ENCODE measurements around the gene POSTN. TPM values are rescaled to one million over a fixed set of nuclear protein-coding genes. Genes with fewer than 3 reads are reported as not detected.

Gene POSTN
- total RNA-seq (2021; fragmentation: NEBNext Ultra II Directional; extraction: Animal tissue kit (Norgen Biotek cat#: 25700)) (0.74 and 0.99 TPM in 2 replicates), polyA plus RNA-seq (2011; rRNA removed) (0.16 and 0.30 TPM in 2 replicates), polyA minus RNA-seq (2011; rRNA and poly(A)+ RNA removed) (0.95 and 1.4 TPM in 2 replicates)
- 0.41 TPM for polyA plus RNA-seq (2011; cell fraction: cytosol; rRNA removed)
- polyA plus RNA-seq (2011; cell fraction: nucleus; rRNA removed): 0.24 TPM
- polyA plus RNA-seq (2012, experiment 1 of 2): 0.42 to 1.7 TPM (median 0.82 TPM) in 4 replicates
- polyA plus RNA-seq (2012, experiment 2 of 2): 0.17 TPM
- 4.6 TPM for polyA plus RNA-seq (2013, experiment 1 of 2)
- polyA plus RNA-seq (2013, experiment 2 of 2): 4.3 TPM
- polyA minus RNA-seq (2011; cell fraction: cytosol; rRNA and poly(A)+ RNA removed): 0.44 TPM
- polyA minus RNA-seq (2011; cell fraction: nucleus; rRNA and poly(A)+ RNA removed): 0.90 TPM
- long read RNA-seq, experiment 1: 0 reads
- long read RNA-seq, experiment 2: 0 reads

GRCh38 chr13:37598597-37598996, at the start of gene POSTN:
POSTN (minus strand) TSS chr13:37598768; CDS start chr13:37598726, 42 bp downstream.
- no peak within 1 kb of the TSS for H2BK15ac ChIP-seq (ENCODE audit: low read length)
- no peaks in the 10 kb centered on the region for H3K79me2 ChIP-seq (ENCODE audit: control insufficient read depth in 1 of 2, insufficient read depth in 2 of 2, low read length in 2 of 2)
- H3K9me3 ChIP-seq (ENCODE audit: insufficient read depth in 2 of 2, low read depth in 1 of 2, low read length in 1 of 2): no peaks in the 10 kb centered on the region
- peak; percentile 42 for FAIRE-seq
- ChIA-PET POLR2A (ENCODE audit: partially characterized antibody) (no interaction called here), CTCF (ENCODE audit: partially characterized antibody) (interaction anchor here (1.7 kb wide), 1 partner anchor 92 kb away, joined by 4 read pairs; no protein-coding TSS in a partner anchor)
- H4K5ac ChIP-seq (ENCODE audit: insufficient read length, low read depth, low read length): no peak within 1 kb of the TSS
- H3K23me2 ChIP-seq (ENCODE audit: low read depth, low read length): no peaks in the 10 kb centered on the region
- no peak within 1 kb of the TSS for H3K23ac ChIP-seq (ENCODE audit: insufficient read length)
- H2AFZ ChIP-seq (ENCODE audit: low read length): peak within 1 kb of the TSS; percentile 77; the same call in 1 of the 2 replicates
- no peak within 1 kb of the TSS for H4K91ac ChIP-seq (replicated peaks; ENCODE audit: insufficient read length, low read length)
- no peak within 1 kb of the TSS for H3K18ac ChIP-seq (ENCODE audit: extremely low read depth, low read length)
- H2BK5ac ChIP-seq (ENCODE audit: low read depth, low read length): no peak within 1 kb of the TSS
- no peaks in the 10 kb centered on the region for H3K79me1 ChIP-seq (ENCODE audit: low read depth, low read length)
- no peak within 1 kb of the TSS for H3K9ac ChIP-seq (replicated peaks in 1 of 4; ENCODE audit: extremely low read depth in 1 of 4, low read depth in 3 of 4, low read length in 3 of 4)
- H2BK20ac ChIP-seq (ENCODE audit: low read length): no peak within 1 kb of the TSS
- no peaks in the 10 kb centered on the region for H3K27me3 ChIP-seq (replicated peaks in 1 of 4; ENCODE audit: control insufficient read depth in 3 of 4, extremely low read depth in 1 of 4, insufficient read depth in 3 of 4, low read length in 3 of 4)
- TF ChIP-seq SIX5 (IDR thresholded peaks at IDR 0.05; ENCODE audit: low read depth, low read length): no peak
- no peak for TF ChIP-seq CBX5 (IDR thresholded peaks at IDR 0.05; ENCODE audit: low read depth, low read length)
- no peak for TF ChIP-seq SP4 (IDR thresholded peaks at IDR 0.05; ENCODE audit: low read length)
- no peak for TF ChIP-seq GTF2F1 (IDR thresholded peaks at IDR 0.05; ENCODE audit: borderline replicate concordance, low read depth, low read length)
- no peak for TF ChIP-seq BCL11A (IDR thresholded peaks at IDR 0.05; ENCODE audit: low read depth in 2 of 2, low read length in 2 of 2)
- H3K27ac ChIP-seq (ENCODE audit: low read depth, low read length): no peak within 1 kb of the TSS
- H3K4ac ChIP-seq (replicated peaks; ENCODE audit: insufficient read length, low read depth, low read length): no peak within 1 kb of the TSS
- H3K4me3 ChIP-seq (ENCODE audit: extremely low read depth in 1 of 4, insufficient read depth in 2 of 4, low read depth in 3 of 4, low read length in 4 of 4): no peak within 1 kb of the TSS; a peak in 1 of 8 replicates
- no peak within 1 kb of the TSS for H3K14ac ChIP-seq (ENCODE audit: insufficient read length)
- WGBS, 2 experiments (ENCODE audit: extremely low coverage in 1 of 2, insufficient coverage in 1 of 2, insufficient read length in 1 of 2, insufficient replicate concordance in 2 of 2, low coverage in 1 of 2, low lambda C conversion rate in 2 of 2, missing lambda C conversion rate in 1 of 2): 60% methylated on average over 6 of the region's 6 CpGs; no CpG with 5 or more reads in 1 of the 2 experiments
- peaks cover 0 to 10% (median 1%) of the 10 kb centered on the region in 4 experiments; a peak in 2 of 7 replicates for H3K4me1 ChIP-seq (replicated peaks in 1 of 4; ENCODE audit: control insufficient read depth in 3 of 4, insufficient read depth in 4 of 4, low read length in 3 of 4)
- H3K56ac ChIP-seq (replicated peaks; ENCODE audit: insufficient read length, low read depth, low read length): no peak within 1 kb of the TSS
- no peaks in the 10 kb centered on the region for H4K20me1 ChIP-seq (replicated peaks in 1 of 2; ENCODE audit: control insufficient read depth in 1 of 2, insufficient read depth in 2 of 2, low read length in 2 of 2)
- no peak within 1 kb of the TSS for H2BK12ac ChIP-seq (ENCODE audit: low read depth, low read length)
- DNase-seq (ENCODE audit: low read depth in 1 of 2, low spot score in 2 of 2): no peak
- H2BK120ac ChIP-seq (replicated peaks; ENCODE audit: low read depth, low read length): no peak within 1 kb of the TSS
- no peaks in the 10 kb centered on the region for H3K36me3 ChIP-seq (ENCODE audit: control insufficient read depth in 2 of 4, insufficient read depth in 4 of 4, low read length in 3 of 4)
- H3K4me2 ChIP-seq (ENCODE audit: insufficient read depth in 1 of 2, low read depth in 2 of 2, low read length in 2 of 2): peak within 1 kb of the TSS in 1 of 2 experiments; percentile 34; a peak in 2 of 4 replicates
- H4K8ac ChIP-seq (ENCODE audit: extremely low read depth, insufficient read depth, low read length): no peak within 1 kb of the TSS
- H2AK5ac ChIP-seq (ENCODE audit: low read depth, low read length): no peak within 1 kb of the TSS

All from H1 (cell line).